ENCODE data around the gene GPATCH8. TPM values are rescaled to one million over a fixed set of nuclear protein-coding genes. Genes with fewer than 3 reads are reported as not detected.

GPATCH8 gene
- total and polyA plus RNA-seq, 9 of the 15 experiments (the other 6 are each of a cell fraction or from before 2014, with no cell fraction given): 10.6 to 29.6 (median 13.2) TPM

DNA sequence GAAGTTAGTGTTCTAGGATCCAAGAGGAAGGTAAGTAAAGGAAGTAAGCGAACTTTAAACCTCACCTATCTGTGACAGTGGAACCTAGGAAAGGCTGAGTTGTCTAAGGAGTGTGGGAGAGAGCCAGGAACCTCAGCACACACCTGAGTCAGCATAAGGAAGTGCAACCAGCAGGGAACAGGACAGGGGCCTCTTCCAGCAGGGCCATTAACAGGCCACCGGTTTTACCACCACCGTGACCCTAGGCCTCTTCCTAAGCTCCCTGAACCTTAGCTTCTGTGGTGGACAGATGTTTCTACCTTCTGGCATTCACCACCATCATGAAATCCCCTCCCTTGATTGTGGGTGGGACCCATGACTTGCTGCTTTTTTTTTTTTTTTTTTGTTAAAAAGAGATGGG, 26.7 kb upstream of the GPATCH8 start (continued):
- TF ChIP-seq BACH1 (tag; IDR thresholded peaks at IDR 0.05) (no peak), C11orf30 (IDR thresholded peaks at IDR 0.05; ENCODE audit: low read depth) (peak; percentile 32), ETS2 (tag; IDR thresholded peaks at IDR 0.05; ENCODE audit: borderline replicate concordance, poor library complexity, severe bottlenecking) (no peak), KAT2B (IDR thresholded peaks at IDR 0.05; ENCODE audit: low read depth, low read length) (no peak), POLR2AphosphoS5 (IDR thresholded peaks at IDR 0.05; ENCODE audit: control insufficient read depth, insufficient read depth, low read depth, low read length) (peak; percentile 84), POLR2A (conservative IDR thresholded peaks at IDR 0.05) (peak; percentile 71), WHSC1 (IDR thresholded peaks at IDR 0.05; ENCODE audit: low read length) (no peak), PML (IDR thresholded peaks at IDR 0.05; ENCODE audit: low read length) (peak; percentile 71), SUPT5H (IDR thresholded peaks at IDR 0.05) (0 out of 2 replicates have a peak, but pooled peaks have one; percentile 27), TBP (optimal IDR thresholded peaks at IDR 0.05; ENCODE audit: low read depth, low read length) (peak; percentile 85)
- TF ChIP-seq, protein P1, sequence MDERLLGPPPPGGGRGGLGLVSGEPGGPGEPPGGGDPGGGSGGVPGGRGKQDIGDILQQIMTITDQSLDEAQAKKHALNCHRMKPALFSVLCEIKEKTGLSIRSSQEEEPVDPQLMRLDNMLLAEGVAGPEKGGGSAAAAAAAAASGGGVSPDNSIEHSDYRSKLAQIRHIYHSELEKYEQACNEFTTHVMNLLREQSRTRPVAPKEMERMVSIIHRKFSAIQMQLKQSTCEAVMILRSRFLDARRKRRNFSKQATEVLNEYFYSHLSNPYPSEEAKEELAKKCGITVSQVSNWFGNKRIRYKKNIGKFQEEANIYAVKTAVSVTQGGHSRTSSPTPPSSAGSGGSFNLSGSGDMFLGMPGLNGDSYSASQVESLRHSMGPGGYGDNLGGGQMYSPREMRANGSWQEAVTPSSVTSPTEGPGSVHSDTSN (CRISPR knock-in tag; IDR thresholded peaks at IDR 0.05; ENCODE audit: low read depth): no peak
- TF ChIP-seq, protein P1 (tag; conservative IDR thresholded peaks at IDR 0.05; ENCODE audit: low read depth): no peak
- TF ChIP-seq, protein P2, sequence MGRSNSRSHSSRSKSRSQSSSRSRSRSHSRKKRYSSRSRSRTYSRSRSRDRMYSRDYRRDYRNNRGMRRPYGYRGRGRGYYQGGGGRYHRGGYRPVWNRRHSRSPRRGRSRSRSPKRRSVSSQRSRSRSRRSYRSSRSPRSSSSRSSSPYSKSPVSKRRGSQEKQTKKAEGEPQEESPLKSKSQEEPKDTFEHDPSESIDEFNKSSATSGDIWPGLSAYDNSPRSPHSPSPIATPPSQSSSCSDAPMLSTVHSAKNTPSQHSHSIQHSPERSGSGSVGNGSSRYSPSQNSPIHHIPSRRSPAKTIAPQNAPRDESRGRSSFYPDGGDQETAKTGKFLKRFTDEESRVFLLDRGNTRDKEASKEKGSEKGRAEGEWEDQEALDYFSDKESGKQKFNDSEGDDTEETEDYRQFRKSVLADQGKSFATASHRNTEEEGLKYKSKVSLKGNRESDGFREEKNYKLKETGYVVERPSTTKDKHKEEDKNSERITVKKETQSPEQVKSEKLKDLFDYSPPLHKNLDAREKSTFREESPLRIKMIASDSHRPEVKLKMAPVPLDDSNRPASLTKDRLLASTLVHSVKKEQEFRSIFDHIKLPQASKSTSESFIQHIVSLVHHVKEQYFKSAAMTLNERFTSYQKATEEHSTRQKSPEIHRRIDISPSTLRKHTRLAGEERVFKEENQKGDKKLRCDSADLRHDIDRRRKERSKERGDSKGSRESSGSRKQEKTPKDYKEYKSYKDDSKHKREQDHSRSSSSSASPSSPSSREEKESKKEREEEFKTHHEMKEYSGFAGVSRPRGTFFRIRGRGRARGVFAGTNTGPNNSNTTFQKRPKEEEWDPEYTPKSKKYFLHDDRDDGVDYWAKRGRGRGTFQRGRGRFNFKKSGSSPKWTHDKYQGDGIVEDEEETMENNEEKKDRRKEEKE (IDR thresholded peaks at IDR 0.05; ENCODE audit: borderline replicate concordance in 1 of 2, control insufficient read depth in 1 of 2, low read depth in 2 of 2, low read length in 1 of 2): 0 out of 4 replicates have a peak, but pooled peaks of 1 of the 2 experiments have one; percentile 51

All from K562 (cell line).